Non-pigmented ciliary epithelial cell (primary cell): Measurements from ENCODE around the gene CNNM2.
"Not testable (repeated sequence)": the region's sequence is repeated elsewhere in the genome, so short reads cannot be mapped to it uniquely, and the experiment has no call there.

Source experiments
- DNase-seq: peaks from one replicate; pipeline ENCODE4 v3.0.0-alpha.2; 2010; ENCODE audit warnings: low read depth

Gene CNNM2

DNA sequence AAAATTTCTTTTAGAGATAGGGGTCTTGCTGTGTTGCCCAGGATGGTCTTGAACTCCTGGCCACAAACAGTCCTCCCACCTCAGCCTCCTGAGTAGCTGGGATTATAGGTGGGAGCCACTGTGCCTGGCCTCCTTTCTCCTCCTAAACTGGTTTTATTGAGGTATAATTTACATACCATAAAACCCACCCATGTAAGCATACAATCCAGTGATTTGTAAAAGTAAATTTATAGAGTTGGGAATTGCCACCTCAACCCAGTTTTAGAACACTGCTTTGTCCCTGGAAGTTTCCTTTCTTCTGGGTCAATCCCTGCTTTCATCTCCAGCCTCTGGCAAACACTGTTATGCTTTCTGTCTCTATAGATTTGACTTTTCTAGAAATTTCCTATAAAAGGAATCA is 49.0 kb downstream of the CNNM2 start:
- no peak for DNase-seq

DNA sequence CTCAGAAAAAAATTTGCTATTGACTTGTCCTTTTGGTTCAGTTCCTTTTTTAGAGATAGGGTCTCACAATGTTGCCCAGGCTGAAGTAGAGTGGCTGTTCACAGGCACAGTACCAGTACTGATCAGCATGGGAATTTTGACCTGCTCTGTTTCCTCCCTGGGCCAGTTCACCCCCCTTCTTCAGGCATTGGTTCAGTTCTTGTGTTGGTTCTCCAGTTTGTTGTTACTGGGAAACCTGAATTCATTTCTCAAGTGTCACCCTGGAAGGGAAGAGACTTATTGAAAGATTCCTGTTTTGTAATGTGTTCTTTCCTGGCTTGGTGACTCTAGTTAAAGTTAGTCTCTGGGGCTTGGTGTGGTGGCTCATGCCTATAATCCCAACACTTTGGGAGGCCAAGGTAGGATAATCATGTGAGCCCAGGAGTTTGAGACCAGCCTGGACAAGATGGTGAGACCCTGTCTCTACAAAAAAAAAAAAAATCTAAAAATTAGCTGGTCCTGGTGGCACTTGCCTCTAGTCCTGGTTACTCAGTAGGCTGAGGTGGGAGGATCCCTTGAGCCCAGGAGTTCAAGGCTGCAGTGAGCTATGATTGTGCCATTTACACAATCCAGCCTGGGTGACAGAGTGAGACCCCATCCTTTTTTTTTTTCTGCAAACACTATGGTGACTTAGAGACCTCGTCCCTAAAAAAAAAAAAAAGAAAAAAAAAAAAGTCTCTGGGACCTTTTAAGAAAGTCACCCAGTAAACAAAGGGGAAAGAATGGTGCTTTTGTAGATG is 52.7 kb downstream of the CNNM2 start:
- DNase-seq = no peak

DNA sequence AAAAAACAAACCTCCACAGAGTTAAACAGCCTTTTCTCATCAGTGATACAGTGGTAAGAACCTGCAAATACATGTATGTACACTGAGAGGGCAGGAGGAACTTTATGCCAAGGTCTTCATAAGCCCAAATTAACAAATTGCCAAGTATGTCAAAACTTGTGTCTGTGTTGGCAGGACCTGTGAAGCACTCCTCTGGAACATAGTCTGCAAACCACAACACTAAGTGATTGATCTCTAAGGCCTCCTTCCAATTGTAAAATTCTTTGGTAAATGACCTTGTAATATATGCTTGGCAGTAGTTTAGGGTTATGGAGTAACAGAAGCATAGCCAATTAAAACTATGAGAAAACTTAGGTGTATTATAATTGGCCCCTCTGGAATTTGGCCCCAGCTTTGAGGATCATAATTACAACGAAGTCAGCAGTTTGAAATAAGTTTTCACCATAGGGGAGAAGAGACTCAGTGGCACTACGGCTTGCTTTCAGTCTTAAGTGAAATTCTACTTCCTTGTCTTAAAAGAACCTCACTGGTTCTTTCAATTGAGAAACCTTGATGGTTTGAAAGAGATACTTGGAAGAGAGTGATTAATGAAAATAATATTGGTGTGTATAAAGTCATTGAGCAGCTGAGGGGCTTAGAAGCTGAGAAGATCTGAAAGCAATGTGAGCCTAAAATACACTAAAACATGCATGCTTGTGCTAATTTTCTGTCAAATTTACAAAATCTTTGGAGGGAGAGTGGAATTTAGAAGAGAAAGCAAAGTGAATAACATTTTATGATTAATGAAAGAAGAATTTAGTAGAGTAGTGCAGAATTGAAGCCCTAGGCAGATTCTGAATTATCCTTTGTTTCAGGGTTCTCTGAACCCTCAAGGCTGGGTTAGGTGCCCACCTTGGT is 57.6 kb downstream of the CNNM2 start:
- no peak for DNase-seq

DNA sequence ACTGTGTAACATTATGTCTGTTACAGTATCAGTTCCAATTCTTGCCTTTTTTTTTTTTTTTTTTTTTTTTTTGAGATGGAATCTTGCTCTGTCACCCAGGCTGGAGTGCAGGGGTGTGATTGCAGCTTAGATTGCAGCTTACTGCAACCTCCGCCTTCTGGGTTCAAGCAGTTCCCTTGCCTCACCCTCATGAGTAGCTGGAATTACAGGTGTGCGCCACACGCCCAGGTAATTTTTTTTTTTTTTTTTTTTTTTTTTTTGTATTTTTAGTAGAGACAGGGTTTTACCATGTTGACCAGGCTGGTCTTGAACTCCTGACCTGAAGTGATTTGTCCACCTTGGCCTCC is 58.3 kb downstream of the CNNM2 start:
- DNase-seq = not testable (repeated sequence)

DNA sequence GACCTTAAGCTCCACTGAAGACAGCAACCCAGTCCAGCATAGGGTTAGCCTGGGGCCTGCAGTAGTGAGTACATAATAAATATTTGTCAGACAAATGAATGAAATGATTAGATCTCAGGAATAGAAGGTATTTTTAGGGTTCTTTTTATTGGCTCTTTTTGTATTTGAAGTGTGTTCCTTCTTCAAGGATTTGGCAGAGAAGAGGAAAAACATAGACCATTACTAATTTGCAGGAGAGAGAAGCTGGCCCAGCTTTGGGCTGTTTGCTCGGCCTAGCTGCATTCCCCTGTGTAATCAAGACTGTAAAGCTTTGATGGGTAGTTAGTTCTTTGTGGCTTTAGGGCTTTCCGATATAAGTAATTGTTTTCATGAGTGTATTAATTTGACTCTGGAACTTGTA is 64.2 kb downstream of the CNNM2 start:
- DNase-seq = no peak

DNA sequence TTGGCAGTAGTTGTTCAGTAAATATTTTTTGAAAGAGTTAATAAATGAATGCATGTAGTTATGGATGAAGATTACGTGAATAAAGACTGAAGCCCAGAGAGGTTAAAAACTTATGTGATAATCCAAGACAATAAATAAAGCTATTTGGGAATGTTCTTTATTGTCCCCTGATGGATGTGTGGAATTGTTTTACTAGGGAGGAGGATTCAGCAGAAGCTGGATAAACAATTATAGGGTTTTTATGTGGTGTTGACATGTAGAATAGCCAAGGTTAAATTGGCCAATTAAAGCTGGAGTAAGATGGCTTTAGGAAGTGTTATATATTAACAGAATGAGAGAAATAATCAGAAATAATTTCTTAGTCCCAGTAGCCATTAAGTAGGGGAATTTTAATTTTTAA is 66.0 kb downstream of the CNNM2 start:
- no peak for DNase-seq

DNA sequence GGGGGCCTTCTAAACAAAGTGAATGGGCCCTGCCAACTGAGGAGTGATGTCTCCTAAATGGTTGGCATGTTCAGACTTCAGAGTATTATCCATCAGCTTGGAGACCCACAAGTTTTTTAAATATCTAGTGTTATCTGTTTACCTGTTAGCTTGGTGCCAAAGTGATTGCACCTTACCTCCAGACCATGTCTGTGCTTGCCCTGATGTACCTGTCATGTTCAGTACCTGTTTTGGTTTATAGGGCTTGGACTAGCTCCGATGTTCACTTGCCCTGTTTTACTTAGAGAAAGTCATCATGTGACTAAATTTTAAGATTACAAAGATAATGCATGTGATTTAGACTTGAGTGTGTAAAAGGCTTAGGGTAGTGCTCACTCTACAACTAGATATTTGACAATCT is 67.7 kb downstream of the CNNM2 start:
- no peak for DNase-seq

DNA sequence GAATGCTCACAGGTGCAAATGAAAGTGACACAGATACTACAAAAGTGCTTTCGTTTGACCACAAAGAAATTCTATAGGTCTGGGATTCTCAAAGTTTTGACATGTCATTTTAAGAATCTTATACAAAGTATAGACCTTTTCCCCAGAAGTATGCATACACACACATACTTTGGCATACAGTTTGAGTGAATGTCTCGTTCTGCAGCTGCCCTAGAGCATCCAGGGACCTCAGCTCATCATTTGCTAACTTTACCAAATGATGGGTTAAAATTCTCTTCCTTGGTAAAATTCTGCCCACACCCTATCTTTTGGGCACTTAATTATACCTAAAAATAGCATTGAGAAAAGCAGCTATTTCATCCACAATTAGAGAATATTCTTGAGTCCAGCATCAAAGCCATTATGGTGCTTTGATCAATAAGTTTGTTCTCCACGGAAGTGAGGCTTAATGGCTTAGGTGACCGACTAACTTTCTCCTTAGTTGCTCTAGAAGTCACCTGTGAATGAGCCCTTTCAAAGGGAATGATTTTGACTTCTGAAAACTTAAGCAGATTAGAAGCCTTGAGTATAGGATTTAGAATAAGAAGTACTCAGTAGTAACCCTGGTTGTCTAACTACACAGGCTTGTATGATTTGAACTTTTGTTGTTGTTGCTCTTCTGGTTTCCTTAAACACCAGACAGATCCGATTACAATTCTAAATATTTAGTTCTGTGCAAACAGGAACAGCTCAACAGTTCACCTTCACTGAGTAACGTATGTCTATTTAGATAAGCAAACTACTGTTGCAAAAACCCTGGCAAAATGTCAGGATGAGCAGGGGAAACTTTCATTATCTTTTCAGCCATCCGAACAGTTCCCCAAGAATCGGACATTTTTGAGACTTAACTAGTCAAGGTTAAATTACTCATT is 70.6 kb downstream of the CNNM2 start:
- DNase-seq = peak; percentile 11

DNA sequence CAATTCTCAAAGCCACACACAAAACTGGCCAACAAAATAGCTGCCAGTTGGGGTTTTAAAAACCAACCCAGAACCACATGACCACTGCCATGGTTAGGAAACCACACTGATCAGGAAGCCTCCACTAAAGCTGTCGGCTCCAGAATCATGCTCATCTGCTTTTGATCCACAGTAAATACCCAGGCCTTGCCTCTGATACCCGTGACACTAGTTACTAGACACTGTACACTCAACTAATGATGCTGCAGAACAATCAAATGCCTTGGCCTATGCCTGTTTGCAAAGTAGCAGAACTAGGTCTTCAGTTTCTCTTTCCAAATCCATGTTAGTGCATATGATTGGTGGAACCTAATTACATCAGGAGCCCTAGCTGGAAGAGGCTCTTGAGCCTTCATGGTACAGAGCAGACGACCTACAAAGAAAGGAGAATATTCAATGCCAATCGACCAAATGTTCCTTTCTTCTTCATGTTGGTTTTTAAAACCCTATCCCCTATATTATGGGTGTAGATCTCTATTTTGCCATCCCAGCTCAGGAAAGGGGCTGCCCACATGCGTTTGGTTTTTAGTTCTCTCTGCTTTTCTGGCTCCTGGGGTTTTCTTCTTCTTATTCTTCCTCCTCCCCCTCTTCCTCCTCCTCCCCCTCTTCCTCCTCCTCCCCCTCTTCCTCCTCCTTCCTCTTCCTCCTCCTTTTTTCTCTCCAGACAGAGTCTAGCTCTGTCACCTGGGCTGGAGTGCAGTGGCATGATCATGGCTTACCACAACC is 76.6 kb downstream of the CNNM2 start:
- DNase-seq = no peak

DNA sequence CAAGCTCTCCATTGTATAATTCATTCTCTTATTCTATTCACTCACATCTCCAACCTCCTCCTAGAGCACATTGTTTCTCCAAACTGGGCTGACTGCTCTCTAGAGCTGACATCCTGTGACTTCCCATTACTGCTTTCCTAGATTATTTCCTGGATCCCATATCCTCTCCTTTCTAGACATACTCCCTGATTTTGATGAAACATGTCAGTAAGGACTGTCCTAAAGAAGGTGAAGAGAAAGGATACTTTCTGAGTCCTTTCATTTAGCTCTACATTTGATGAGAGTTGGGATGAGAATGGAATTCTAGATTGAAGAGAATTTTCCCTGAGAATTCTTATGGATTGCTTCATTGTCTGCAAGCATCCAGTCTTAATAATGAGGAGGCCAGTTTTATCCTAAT is 78.8 kb downstream of the CNNM2 start:
- no peak for DNase-seq

DNA sequence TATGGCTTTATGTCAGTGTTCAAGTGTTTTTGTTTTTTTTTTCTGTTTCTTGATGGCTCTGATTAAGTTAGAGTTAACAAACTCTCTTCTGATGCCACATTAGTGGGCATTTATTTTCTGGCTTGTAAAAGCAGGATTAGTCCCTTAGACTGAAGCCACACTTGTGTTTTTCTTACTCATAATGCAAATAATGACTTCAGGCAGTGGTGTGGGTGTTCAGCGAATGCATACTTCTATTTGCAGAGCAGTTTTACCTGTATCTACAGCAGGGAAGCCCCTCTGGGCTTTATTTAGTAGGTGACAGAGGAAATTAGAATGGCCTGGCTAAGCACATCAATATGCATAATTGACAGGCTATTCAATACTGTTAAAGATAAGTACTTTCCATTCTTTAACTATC is 79.9 kb downstream of the CNNM2 start:
- DNase-seq = no peak

DNA sequence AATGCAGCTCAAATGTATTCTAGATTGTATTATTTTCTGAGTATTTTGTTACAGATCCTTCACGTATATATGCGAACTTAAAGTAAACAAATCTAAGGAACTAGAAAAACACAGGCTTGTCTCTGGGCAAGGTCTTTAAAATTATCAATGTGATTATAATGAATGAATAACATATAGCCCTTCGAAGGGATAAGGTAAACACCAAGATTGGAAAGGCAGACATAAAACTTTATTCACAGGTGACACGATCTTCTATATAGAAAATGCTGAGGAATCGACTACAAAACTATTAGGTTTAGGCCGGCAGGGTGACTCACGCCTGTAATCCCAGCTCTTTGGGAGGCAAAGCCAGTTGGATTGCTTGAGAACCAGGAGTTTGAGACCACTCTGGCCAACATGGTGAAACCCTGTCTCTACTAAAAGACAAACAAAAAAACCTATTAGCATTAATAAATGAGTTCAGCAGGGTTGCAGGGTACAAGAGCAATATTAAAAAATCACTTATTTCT is 80.4 kb downstream of the CNNM2 start:
- no peak for DNase-seq

DNA sequence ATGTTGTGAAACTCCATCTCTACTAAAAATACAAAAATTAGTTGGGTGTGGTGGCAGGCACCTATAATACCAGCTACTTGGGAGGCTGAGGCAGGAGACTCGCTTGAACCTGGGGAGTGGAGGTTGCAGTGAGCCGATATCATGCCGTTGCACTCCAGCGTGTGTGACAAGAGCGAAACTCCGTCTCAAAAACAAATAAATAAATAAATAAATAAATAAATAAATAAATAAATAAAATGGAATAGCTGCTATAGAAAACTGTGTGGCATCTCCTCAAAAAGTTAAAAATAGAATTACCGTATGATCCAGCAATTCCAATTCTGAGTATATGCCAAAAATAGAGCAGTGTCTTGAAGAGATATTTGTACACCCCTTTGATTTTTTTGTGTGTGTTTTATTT is 82.0 kb downstream of the CNNM2 start:
- DNase-seq = not testable (repeated sequence)

DNA sequence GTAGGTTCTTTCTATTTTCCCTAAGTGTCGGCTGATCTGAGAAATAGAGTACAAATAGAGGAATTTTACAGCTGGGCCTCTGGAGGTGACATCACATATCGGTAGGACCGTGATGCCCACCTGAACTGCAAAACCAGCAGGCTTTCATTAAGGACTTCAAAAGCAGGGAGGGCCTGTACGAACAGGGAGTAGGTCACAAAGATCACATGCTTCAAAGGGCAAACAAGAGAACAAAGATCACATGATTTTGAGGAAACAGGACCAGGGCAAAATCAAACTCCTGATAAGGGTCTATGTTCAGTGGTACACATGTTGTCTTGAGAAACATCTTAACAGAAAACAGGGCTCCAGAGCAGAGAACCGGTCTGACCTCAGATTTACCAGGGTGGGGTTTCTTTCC is 88.9 kb downstream of the CNNM2 start:
- DNase-seq = no peak

DNA sequence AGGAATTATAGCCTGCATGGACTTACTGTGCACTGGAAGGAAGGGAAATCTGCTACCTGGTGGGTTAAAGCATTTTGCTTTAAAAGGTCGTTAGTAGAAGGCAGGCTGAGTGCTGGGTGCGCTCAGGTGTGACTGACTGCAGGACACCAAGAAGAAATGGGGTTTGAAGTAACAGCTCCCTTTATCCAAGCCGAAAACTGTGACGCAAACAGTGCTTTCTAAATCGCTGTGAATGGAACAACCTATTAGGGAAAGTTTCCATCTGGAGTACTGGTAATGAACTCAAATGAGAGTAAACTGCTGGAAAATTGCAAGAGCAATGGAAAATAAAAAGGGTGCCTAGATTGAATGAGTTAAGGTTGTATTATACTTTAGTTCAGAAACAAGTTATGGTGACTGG is 95.3 kb downstream of the CNNM2 start:
- no peak for DNase-seq

DNA sequence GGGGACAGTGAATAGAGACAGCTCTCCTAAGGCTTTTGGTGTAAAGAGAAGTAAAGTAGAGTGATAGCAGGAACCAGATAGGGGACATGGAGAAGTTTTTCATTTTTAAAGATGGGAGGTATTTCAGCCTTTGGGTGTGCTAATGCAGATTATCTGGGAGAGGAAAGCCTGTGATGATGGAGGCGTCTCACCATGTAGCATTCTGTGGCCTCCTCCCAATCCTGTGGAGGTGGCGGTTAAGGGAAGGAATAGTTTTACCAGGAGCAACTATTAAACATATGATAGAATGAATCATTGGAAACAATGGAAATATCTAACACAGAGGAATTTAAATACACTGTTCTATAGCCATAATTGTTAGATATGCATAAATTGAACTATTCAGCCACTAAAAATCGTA is 101.3 kb downstream of the CNNM2 start:
- DNase-seq = no peak

DNA sequence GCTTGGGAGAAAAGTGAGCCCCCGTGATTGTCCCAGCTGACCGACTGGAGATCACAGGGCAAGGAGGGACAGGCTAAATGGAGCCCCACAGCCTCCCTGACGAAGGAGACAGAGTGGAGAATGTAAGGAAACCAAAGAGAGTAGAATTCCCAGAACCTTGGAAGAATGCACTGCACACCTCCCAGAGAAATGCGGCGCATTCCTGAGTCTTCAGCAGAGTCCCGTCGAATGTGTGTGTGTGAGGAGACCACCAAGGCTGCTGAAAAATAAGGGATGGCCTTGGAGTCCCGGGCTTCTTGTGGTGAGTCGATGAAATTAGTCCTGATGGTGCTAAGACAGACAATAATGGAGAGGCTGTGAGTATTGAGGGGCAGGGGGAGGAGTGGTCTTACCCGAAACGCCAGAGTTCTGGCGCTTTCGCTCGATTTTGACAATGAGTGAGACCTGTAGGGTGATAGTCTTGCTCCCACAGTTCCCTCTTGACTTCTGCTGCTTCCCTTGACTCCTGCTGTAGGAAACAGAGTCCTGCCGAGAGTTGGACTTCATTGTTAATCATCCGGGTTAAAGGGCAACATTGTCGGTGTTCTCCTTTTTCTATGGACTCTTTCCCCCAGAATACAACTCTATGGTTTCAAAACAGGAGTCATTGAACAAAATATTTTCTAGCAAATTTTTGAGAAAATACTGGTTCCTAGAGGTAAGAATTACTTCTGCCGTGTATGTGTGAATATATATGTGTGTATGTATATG is 103.2 kb downstream of the CNNM2 start:
- DNase-seq = no peak

DNA sequence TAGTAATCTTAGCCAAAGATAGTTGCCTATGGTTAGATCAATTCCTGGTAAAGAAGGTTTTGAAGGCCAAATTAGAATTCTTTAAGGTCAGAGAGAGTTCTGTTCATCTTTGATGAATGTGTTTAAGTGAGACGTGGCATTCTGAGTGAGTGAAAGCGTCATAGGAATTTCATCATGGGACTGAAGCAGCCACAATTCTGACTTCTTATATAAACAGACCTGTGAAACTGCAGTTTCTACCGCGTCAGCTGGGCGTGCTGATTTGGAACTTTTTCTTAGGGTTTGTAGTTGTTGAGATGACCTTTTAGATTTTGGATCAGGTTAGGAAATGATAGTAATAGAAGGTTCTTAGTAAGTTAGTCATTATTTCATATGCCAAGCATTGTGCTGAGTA is 103.8 kb downstream of the CNNM2 start:
- peak; percentile 42 for DNase-seq

DNA sequence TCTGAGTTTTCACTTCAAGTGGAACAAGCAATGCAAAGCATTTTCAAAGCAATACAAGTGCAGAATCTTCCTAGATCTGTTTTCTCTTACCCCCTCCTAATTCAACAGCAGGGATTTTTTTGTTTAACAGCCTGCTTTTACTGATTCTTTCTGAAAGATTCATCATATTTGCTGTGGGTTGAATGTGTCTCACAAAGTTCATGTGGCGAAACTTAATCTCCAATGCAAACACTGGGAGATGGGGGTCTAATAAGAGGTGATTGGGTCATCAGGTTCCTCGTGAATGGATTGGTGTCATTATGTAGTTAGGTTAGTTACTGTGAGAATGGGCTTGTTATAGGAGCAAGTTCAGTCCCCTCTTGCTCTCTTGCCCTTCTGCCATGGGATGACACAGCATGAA is 107.6 kb downstream of the CNNM2 start:
- DNase-seq = no peak

DNA sequence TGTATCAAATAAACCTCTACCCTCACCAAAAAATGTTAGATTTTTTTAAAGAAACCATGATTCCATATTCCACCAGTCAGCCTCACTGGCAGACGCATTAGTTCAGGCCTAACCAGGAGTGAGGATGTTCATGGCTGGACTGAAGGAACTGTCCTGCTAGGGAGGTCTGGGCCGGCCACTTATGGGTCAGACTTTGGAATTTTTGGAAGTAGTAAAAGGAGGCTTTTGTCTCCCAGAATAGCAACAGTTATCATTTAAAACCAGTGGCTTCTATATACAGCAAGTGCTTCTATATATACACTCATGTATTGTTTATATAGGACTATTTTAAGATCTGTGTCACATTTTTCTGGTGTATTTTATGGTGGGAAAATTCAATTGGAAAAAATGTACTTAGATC is 120.5 kb downstream of the CNNM2 start:
- no peak for DNase-seq

DNA sequence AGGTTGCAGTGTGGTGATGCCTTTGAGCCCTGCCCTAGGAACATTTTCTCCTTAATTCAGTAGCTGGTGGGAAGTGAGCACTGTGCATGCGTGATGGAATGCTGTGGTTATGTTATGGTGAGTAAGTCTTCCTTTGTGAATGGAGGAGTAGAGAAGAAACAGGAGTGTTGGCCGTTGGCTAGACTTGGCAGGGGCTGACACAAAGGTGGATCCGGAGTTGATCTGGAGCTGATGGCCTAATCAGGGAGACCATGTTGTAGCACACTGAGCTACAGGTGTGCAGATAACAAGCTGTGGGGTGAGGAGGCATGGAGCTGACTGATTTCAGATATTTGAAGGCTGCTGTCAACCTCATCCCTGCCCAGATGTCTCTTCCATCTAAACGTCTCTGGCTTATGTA is 122.3 kb downstream of the CNNM2 start:
- DNase-seq = peak; percentile 67
